AG04450 (cell line): ENCODE data around the gene MAML3. TPM values are rescaled to one million over a fixed set of nuclear protein-coding genes. Genes with fewer than 3 reads are reported as not detected.

Source experiments
- CTCF ChIA-PET: fragments of 300-600, 350-600 bp; formaldehyde crosslinking; extraction: SDS; loops from one replicate; lab custom pipeline; 2022; ENCODE audit warnings: antibody characterized with exemption, inconsistent platforms; lab: Charles Lee
- POLR2A ChIA-PET: fragments of 350-600 bp; formaldehyde crosslinking; extraction: SDS; loops from one replicate; lab custom pipeline; 2021; ENCODE audit warnings: antibody characterized with exemption, inconsistent platforms; lab: Yijun Ruan, JAX
- DNase-seq: peaks from one replicate; pipeline ENCODE4 v3.0.0-alpha.2; 2011; ENCODE audit warnings: low read depth, low spot score
- H3K27ac ChIP-seq: one replicate; pipeline ENCODE4 v1.5.1; 2012; ENCODE audit warnings: low read depth, low read length, control low read depth
- H3K27me3 ChIP-seq: one replicate; pipeline ENCODE4 v1.6.0; 2012; ENCODE audit warnings: low read length; ENCODE audit not compliant: control insufficient read depth, insufficient read depth
- H3K4me3 ChIP-seq: 2 replicates; pipeline ENCODE4 v1.5.1; 2011; ENCODE audit warnings: mild to moderate bottlenecking, low read depth, low read length, control low read depth
- H3K9me3 ChIP-seq: 2 replicates; pipeline ENCODE4 v1.5.1; 2012; ENCODE audit warnings: low read length; ENCODE audit not compliant: control insufficient read depth, insufficient read depth
- polyA plus RNA-seq: library from polyadenylated mRNA; depleted of rRNA; stranded (reverse); fragments of >200 nt; gene quantifications from 2 replicates; pipeline ENCODE4 v1.2.3, GENCODE V29; 2011
- TF ChIP-seq, protein P1 (sequence below): IDR thresholded peaks from 2 replicates; pipeline ENCODE4 v1.5.1; 2011; ENCODE audit warnings: low read depth, low read length, control low read depth, inconsistent platforms

Gene MAML3
- polyA plus RNA-seq, 1 experiment, result 4.1 TPM

DNA sequence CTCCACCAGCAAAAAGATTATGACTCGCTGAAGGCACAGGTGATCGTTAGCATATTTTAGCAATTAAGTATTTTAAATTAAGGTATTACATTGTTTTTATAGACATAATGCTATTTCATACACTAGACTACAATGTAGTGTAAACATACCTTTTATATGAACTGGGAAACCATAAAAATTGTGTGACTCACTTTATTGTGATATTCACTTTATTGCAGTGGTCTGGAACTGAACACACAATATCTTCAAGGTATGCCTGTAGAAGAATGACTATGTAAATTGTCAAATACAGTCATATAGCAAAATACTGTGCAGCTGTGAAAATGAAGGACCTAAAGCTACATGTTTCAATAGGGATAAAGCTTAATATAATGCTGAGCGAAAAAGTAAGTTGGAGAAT lies 26.6 kb upstream of the MAML3 start:
- POLR2A ChIA-PET, result no interaction called here
- CTCF ChIA-PET, result no interaction called here

DNA sequence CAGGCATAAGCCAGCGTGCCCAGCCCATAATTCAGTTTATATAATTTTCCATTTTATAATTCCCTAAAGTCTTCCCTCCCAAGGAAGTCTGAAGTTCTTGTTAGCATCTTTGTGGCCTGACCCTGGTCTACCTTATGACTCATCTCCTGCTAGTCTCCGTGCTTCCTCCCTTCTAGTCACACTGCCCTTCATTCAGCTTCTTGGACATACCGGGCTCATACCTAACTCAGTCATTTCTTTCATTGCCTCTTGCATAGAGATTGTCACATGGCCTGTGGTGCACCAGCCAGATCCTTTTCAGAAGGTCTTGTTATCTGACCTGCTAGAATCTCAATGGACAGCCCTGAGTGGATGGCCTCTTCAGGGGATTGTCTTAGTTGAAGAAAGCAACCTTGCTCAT lies 22.8 kb upstream of the MAML3 start:
- no peak overlapping the region for H3K27ac ChIP-seq
- ChIA-PET CTCF (no interaction called here), POLR2A (no interaction called here)
- TF ChIP-seq, protein P1, sequence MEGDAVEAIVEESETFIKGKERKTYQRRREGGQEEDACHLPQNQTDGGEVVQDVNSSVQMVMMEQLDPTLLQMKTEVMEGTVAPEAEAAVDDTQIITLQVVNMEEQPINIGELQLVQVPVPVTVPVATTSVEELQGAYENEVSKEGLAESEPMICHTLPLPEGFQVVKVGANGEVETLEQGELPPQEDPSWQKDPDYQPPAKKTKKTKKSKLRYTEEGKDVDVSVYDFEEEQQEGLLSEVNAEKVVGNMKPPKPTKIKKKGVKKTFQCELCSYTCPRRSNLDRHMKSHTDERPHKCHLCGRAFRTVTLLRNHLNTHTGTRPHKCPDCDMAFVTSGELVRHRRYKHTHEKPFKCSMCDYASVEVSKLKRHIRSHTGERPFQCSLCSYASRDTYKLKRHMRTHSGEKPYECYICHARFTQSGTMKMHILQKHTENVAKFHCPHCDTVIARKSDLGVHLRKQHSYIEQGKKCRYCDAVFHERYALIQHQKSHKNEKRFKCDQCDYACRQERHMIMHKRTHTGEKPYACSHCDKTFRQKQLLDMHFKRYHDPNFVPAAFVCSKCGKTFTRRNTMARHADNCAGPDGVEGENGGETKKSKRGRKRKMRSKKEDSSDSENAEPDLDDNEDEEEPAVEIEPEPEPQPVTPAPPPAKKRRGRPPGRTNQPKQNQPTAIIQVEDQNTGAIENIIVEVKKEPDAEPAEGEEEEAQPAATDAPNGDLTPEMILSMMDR, result no peak
- H3K27me3 ChIP-seq, result no peaks in the 10 kb centered on the region
- H3K4me3 ChIP-seq, result no peak overlapping the region
- DNase-seq, result no peak
- no peaks in the 10 kb centered on the region for H3K9me3 ChIP-seq

More for the DNA sequence above, 26.6 kb upstream of the MAML3 start:
- no peak overlapping the region for H3K27ac ChIP-seq
- DNase-seq, result no peak
- H3K27me3 ChIP-seq, result no peaks in the 10 kb centered on the region
- TF ChIP-seq, protein P1, result no peak
- no peak overlapping the region for H3K4me3 ChIP-seq
- H3K9me3 ChIP-seq, result no peaks in the 10 kb centered on the region

DNA sequence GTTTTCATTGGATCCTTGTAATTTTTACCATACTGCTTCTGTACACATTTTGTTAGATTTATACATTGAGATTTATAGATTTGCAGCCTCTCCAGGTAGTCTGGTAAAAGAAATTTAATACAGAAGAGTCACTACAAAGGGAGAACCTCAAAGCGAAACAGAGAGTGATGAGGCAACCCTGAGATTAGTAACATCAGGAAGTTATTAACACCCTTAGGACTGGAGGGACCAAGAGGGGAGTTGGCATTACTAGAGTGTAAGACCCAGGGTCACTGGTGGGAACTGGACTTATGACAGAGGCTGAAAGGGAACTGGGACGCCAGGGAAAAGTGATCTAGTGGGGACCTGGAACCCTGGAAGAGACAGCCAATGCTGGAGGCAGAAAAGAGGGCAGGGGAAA lies 20.6 kb upstream of the MAML3 start:
- ChIA-PET POLR2A (interaction anchor here (0.7 kb wide), 1 partner anchor 773 kb away, joined by 3 read pairs; no protein-coding TSS in a partner anchor), CTCF (no interaction called here)
- no peak for DNase-seq
- Histone ChIP-seq H3K9me3 (no peaks in the 10 kb centered on the region), H3K4me3 (no peak overlapping the region), H3K27ac (no peak overlapping the region), H3K27me3 (no peaks in the 10 kb centered on the region)
- TF ChIP-seq, protein P1, result no peak

DNA sequence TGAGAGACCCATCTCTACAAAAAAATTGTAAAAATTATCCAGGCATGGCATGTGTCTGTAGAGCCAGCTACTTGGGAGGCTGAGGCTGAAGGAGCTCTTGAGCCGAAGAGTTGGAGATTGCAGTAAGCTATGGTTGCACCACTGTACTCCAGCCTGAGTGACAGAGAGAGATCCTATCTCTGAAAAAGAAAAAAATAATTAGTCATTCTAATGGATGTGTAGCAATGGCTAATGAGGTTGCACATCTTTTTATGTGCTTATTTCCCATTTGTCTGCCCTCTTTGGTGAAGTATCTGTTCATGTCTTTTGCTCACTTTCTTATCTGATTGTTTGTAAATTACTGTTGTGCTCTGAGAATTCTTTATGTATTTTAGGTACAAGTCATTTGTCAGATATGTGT lies 19.0 kb upstream of the MAML3 start:
- no peaks in the 10 kb centered on the region for H3K27me3 ChIP-seq
- H3K9me3 ChIP-seq, result no peaks in the 10 kb centered on the region
- DNase-seq, result no peak
- H3K4me3 ChIP-seq, result no peak overlapping the region
- no peak overlapping the region for H3K27ac ChIP-seq
- TF ChIP-seq, protein P1, result no peak
- ChIA-PET POLR2A (interaction anchor here (0.7 kb wide), 1 partner anchor 80 kb away, joined by 4 read pairs; no protein-coding TSS in a partner anchor), CTCF (no interaction called here)

GRCh38 chr4:140170299-140170698 lies 16.3 kb upstream of the MAML3 start:
- no peak for DNase-seq
- CTCF ChIA-PET, result interaction anchor here (0.6 kb wide), 1 partner anchor 509 kb away, joined by 5 read pairs; no protein-coding TSS in a partner anchor
- TF ChIP-seq, protein P1, result no peak
- Histone ChIP-seq H3K9me3 (no peaks in the 10 kb centered on the region), H3K4me3 (no peak overlapping the region), H3K27ac (no peak overlapping the region), H3K27me3 (no peaks in the 10 kb centered on the region)
- POLR2A ChIA-PET, result no interaction called here
